ENCODE results near the gene TRAF2.
A peak's percentile ranks its signal among the peaks of the same experiment; 100 is the strongest.

Gene TRAF2

DNA sequence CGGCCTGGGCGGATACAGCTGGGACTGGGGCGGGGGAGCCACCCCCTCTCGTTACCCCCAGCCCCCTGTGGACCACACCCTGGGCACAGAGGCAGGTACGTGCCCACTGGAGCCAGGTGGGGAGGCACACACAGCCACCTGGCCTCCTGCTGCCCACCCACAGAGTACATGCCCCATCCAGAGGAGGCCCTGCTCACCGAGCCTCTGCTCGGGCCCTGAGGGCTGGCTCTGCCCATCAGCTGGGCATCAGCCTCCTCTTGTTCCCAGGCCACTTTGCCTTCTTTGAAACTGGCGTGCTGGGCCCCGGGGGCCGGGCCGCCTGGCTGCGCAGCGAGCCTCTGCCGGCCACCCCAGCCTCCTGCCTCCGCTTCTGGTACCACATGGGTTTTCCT, 27.9 kb upstream of the TRAF2 start:
- TF ChIP-seq CTCF (IDR thresholded peaks at IDR 0.05) (no peak), ZFX (IDR thresholded peaks at IDR 0.05; ENCODE audit: borderline replicate concordance) (no peak)
- no peak overlapping the region for H3K27ac ChIP-seq

GRCh38 chr9:136858844-136859757, 27.2 kb upstream of the TRAF2 start:
- no peak for TF ChIP-seq ZFX (IDR thresholded peaks at IDR 0.05; ENCODE audit: borderline replicate concordance)
- no peak for TF ChIP-seq CTCF (IDR thresholded peaks at IDR 0.05)
- peak overlapping the region; percentile 37 for H3K27ac ChIP-seq

- TF ChIP-seq ZFX (IDR thresholded peaks at IDR 0.05; ENCODE audit: borderline replicate concordance) (no peak), CTCF (IDR thresholded peaks at IDR 0.05) (no peak)
- no peak overlapping the region for H3K27ac ChIP-seq
These were observed 25.8 kb upstream of the TRAF2 start for GRCh38 chr9:136860529-136860928.

DNA sequence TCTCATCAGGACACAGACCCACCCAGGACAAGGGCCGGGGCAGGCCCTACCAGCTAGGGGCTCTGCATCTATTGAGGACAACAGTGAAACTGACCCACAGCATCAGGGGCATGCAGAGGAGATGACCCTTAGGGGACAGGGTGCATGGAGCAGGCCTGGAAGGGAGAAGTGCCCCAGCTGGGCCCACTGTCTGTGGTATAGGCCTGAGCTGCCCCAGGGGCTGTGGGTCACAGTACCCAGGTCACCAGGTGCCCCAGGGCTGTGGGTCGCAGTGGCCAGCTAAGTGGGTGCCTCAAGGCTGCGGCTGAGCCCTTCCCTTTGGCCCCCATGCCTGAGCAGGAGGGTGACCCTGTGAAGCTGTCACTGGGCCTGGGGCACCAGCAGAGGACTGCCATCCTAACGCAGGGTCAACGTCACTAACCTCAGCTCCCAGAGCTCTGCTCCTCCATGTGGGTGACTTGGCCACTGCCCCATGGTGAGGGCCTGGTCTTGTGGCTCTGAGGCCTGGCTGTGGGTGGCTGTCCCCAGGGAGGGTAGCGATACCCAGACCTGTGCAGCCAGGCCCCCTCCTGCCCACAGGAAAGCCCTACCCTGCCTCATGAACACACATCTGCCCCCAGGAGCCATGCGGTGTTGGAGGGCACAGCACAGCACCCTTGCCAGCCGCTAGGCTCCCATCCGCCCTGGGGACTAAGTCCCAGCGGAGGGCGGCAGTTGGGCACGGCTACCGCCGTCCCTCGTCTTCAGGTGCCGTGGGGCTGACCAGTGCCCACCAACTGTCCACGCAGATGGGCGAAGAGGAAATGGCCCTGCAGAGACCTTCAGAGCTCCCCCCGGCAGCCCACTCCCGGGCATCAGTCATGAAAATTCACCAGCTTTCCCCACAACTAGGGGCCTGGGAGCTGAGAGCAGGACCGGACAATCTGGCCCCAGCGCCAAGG, 25.1 kb upstream of the TRAF2 start:
- no peak overlapping the region for H3K27ac ChIP-seq
- TF ChIP-seq CTCF (IDR thresholded peaks at IDR 0.05) (no peak), ZFX (IDR thresholded peaks at IDR 0.05; ENCODE audit: borderline replicate concordance) (no peak)

DNA sequence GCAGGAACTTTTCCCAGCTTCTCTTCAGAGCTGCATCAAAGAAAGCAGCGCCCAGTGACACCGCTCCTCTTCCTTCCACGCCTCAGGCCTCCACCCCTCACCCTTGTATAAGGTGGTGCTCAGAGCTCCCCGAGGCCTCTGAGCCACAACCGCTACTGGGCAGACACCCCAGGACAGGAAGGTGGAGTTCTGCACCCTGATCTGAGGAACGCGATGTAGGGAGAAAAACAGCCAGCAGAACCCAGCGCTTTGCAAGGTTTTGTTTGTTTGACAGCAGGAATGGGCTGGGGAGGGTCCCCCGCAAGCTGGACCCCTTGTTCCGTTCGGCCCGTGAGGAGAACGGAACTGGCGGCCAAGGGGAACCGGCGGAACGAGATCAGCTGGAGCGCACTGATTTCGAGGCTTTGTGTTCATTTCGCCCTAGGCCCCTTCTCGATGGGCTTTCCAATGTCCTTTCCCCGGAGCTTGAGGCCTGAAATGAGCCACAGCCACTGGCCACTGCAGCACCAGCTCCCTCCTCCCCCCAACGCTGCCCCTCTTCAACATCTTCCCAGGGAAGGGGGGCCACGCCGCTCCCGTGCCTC, 24.4 kb upstream of the TRAF2 start:
- TF ChIP-seq ZFX (IDR thresholded peaks at IDR 0.05; ENCODE audit: borderline replicate concordance) (no peak), CTCF (IDR thresholded peaks at IDR 0.05) (no peak)
- no peak overlapping the region for H3K27ac ChIP-seq

DNA sequence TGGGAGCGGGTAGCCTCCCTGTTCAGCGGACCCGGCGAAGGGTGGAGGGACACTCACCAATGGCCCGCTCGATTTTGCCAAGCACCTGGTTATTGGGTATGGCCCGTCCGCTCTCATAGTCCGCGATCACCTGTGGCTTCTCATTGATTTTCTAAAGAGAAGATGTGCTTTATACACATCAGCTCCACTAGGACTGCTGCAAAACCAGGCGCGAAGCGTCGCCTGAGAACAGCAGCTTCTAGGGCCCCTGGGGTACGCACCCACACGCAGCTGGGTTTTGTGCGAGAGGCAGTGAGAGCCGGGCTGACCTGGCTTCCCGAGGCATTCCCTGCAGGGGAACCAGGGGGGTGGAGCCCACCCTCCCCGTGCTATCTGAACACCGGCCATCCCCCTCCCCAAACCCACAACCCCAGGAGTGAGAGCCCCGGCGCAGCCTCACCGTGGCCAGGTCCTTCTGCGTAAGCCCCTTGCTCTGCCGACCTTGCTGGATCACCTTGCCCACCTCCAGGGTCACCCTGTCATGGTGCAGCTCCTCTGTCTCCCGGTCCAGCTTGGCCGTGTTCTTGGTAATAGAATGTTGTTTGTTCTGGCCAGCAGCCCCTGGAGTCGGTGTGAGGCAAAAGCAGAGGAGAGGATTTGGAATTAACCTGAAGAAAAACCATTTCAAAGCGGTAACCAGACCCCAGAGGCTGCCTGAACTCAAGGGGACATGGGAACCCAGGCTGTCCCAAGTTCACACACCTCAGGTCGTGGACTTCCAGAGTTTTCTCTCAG, 23.3 kb upstream of the TRAF2 start:
- H3K27ac ChIP-seq, result no peak overlapping the region
- no peak for TF ChIP-seq ZFX (IDR thresholded peaks at IDR 0.05; ENCODE audit: borderline replicate concordance)
- no peak for TF ChIP-seq CTCF (IDR thresholded peaks at IDR 0.05)
